Activated CD4-positive, alpha-beta T cell treated with anti-CD3 and anti-CD28 coated beads, Interleukin-2, Interleukin-4, amounts not matched to agents 100 ng/mL and 50 ng/mL, durations not matched to agents 16 hours and 8 hours (primary cell): ENCODE data around the gene ATF5.

Source experiments
- DNase-seq: peaks from one replicate; pipeline ENCODE4 v3.0.0-alpha.2; 2020; ENCODE audit warnings: low spot score

The ATF5 gene

GRCh38 chr19:49929121-49929610 lies at the start of gene ATF5, which contains the start of gene NUP62:
TSS of gene ATF5 (plus strand) at chr19:49929205. CDS start at chr19:49930851, 1,646 bp downstream.
TSS of gene NUP62 (minus strand) at chr19:49929504. CDS start at chr19:49909807, 19,697 bp downstream.
- peak; percentile 92 for DNase-seq

GRCh38 chr19:49879243-49879963 lies 49.6 kb upstream of the ATF5 start:
- peak; percentile 32 for DNase-seq

- DNase-seq: no peak
These were observed 48.7 kb upstream of the ATF5 start for GRCh38 chr19:49880162-49880869.

- no peak for DNase-seq
These were observed 47.8 kb upstream of the ATF5 start for GRCh38 chr19:49881186-49881585.

GRCh38 chr19:49881672-49882394 lies 47.2 kb upstream of the ATF5 start:
- DNase-seq: no peak

- DNase-seq: no peak
These were observed 46.4 kb upstream of the ATF5 start for GRCh38 chr19:49882643-49883042.

GRCh38 chr19:49883094-49883493 lies 45.9 kb upstream of the ATF5 start:
- no peak for DNase-seq

- no peak for DNase-seq
These were observed 44.9 kb upstream of the ATF5 start for GRCh38 chr19:49884109-49884508.

- DNase-seq: no peak
These were observed 44.2 kb upstream of the ATF5 start for GRCh38 chr19:49884760-49885159.

GRCh38 chr19:49887037-49887664 lies 41.9 kb upstream of the ATF5 start:
- DNase-seq: no peak

- no peak for DNase-seq
These were observed 41.1 kb upstream of the ATF5 start for GRCh38 chr19:49887665-49888509.

GRCh38 chr19:49888510-49888824 lies 40.5 kb upstream of the ATF5 start:
- DNase-seq: no peak

- no peak for DNase-seq
These were observed 39.8 kb upstream of the ATF5 start for GRCh38 chr19:49889038-49889686.

GRCh38 chr19:49889687-49890348 lies 39.2 kb upstream of the ATF5 start:
- DNase-seq: peak; percentile 82

GRCh38 chr19:49890349-49891311 lies 38.4 kb upstream of the ATF5 start:
- peak; percentile 39 for DNase-seq

GRCh38 chr19:49891393-49891792 lies 37.6 kb upstream of the ATF5 start:
- DNase-seq: no peak

GRCh38 chr19:49892716-49893115 lies 36.3 kb upstream of the ATF5 start:
- no peak for DNase-seq

GRCh38 chr19:49894011-49894664 lies 34.9 kb upstream of the ATF5 start:
- no peak for DNase-seq
